Loucy (cell line): Measurements from ENCODE around the gene KIAA1549.

Experiments
- H2AFZ ChIP-seq: fragments of 200-600 bp; sonication (generic); 2 replicates; pipeline ENCODE4 v1.6.0; 2016; ENCODE audit warnings: antibody characterized with exemption, mild to moderate bottlenecking, low read length, moderate library complexity
- H3F3A ChIP-seq: fragments of 200-600 bp; 2 replicates; pipeline ENCODE4 v1.6.0; 2016; ENCODE audit warnings: antibody characterized with exemption, low read depth, mild to moderate bottlenecking
- H3K27me3 ChIP-seq: fragments of 200-600 bp; sonication (generic); 2 replicates; pipeline ENCODE4 v1.6.1; 2014; ENCODE audit warnings: low read length, mild to moderate bottlenecking; ENCODE audit not compliant: insufficient read depth, poor library complexity, severe bottlenecking
- H3K36me3 ChIP-seq: fragments of 200-600 bp; sonication (generic); 2 replicates; pipeline ENCODE4 v1.6.1; 2016; ENCODE audit warnings: low read length; ENCODE audit not compliant: insufficient read depth
- H3K4me1 ChIP-seq: fragments of 200-600 bp; sonication (generic); 2 replicates; pipeline ENCODE4 v1.5.1; 2014; ENCODE audit warnings: low read length, mild to moderate bottlenecking; ENCODE audit not compliant: insufficient read depth, poor library complexity, severe bottlenecking
- H3K4me2 ChIP-seq: fragments of 200-600 bp; sonication (generic); 2 replicates; pipeline ENCODE4 v1.6.0; 2014; ENCODE audit warnings: antibody characterized with exemption, low read length, low read depth, mild to moderate bottlenecking; ENCODE audit not compliant: poor library complexity, severe bottlenecking
- H3K4me3 ChIP-seq: fragments of 200-600 bp; sonication (generic); 2 replicates; pipeline ENCODE4 v1.5.1; 2014; ENCODE audit warnings: low read length, mild to moderate bottlenecking, mixed read lengths; ENCODE audit not compliant: poor library complexity, severe bottlenecking
- H3K79me2 ChIP-seq: fragments of 200-600 bp; sonication (generic); 2 replicates; pipeline ENCODE4 v1.6.1; 2014; ENCODE audit warnings: low read length; ENCODE audit not compliant: insufficient read depth
- H3K9ac ChIP-seq: fragments of 200-600 bp; sonication (generic); 2 replicates; pipeline ENCODE4 v1.6.0; 2014; ENCODE audit warnings: mild to moderate bottlenecking, low read depth, low read length, moderate library complexity; ENCODE audit not compliant: poor library complexity, severe bottlenecking
- H3K9me2 ChIP-seq: fragments of 200-600 bp; sonication (generic); replicated peaks from 2 replicates; pipeline ENCODE4 v1.6.1; 2016; ENCODE audit warnings: low read depth, low read length, mixed read lengths
- H3K9me3 ChIP-seq: fragments of 200-600 bp; sonication (generic); 2 replicates; pipeline ENCODE4 v1.6.1; 2014; ENCODE audit warnings: mild to moderate bottlenecking, antibody characterized with exemption, low read length, low read depth; ENCODE audit not compliant: insufficient read depth
- H4K20me1 ChIP-seq: fragments of 200-600 bp; sonication (generic); 2 replicates; pipeline ENCODE4 v1.6.0; 2014; ENCODE audit warnings: antibody characterized with exemption, low read length, mild to moderate bottlenecking; ENCODE audit not compliant: insufficient read depth, poor library complexity, severe bottlenecking
- CTCF ChIP-seq: fragments of 200-600 bp; sonication (generic); conservative IDR thresholded peaks from 2 replicates; pipeline ENCODE4 v1.5.1; 2014; ENCODE audit warnings: mild to moderate bottlenecking, antibody characterized with exemption, low read length
- EZH2phosphoT487 ChIP-seq: fragments of 200-600 bp; IDR thresholded peaks from 2 replicates; pipeline ENCODE4 v1.6.1; 2018; ENCODE audit warnings: antibody characterized with exemption, mild to moderate bottlenecking, moderate library complexity, borderline replicate concordance

Gene KIAA1549

GRCh38 chr7:138891446-138891810 lies 89.8 kb downstream of the KIAA1549 start:
- Histone ChIP-seq H3K9me3 (no peaks in the 10 kb centered on the region), H3K4me1 (no peaks in the 10 kb centered on the region), H3K9me2 (no peaks in the 10 kb centered on the region), H4K20me1 (no peaks in the 10 kb centered on the region), H3K4me2 (no peak overlapping the region), H3K36me3 (peaks cover 28% of the 10 kb centered on the region; the same call in 1 of the 2 replicates), H3F3A (no peaks in the 10 kb centered on the region), H3K4me3 (no peak overlapping the region), H3K9ac (no peak overlapping the region), H3K79me2 (no peaks in the 10 kb centered on the region), H2AFZ (no peak overlapping the region), H3K27me3 (no peaks in the 10 kb centered on the region)
- TF ChIP-seq EZH2phosphoT487 (no peak), CTCF (no peak)

DNA sequence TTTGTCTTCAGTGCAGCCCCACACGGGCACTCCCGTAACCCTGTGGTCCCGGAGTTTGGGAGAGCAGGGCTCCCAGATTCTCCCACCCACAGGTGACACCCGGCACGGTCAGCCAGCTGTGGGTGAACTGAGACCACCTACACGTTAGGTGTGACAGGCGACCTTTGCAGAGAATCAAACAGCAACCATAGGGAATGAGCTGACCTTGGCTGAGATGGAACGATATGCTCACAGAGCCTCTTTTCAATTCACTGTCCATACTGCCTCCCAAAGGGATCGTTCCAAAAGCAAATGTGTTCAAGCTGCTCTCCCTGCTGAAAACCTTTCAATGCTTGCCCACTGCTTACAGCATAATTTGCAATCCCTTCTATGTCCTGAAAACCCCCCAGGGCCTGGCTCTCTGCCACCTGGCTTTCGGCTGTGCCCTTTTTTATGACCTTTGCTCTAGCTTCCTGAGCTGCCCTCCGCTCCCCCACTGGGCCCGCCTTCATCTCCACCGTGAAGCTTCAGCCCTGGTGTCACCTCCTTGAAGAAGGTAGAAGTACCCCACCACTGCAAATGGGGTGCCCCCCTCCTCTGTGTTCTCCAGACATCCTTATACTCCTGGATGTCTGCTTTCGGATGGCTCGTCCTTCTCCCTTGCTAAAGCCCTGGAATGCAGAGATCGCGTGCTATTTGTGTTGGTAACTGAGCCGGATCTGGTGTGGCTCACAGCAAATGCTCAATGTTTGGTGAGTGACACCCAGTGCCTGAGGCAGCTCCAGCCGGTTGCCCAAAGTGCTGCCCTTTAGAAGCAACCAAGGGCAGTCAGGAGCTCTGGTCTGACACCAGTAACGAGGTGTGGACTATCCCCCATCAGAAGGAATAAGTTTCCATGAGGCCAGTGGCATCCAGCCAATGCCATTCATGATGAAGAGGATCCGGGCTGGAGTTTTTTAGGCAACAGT lies 90.4 kb downstream of the KIAA1549 start:
- no peaks in the 10 kb centered on the region for H3K27me3 ChIP-seq
- no peak overlapping the region for H2AFZ ChIP-seq
- no peaks in the 10 kb centered on the region for H4K20me1 ChIP-seq
- peaks cover 23% of the 10 kb centered on the region; the same call in 1 of the 2 replicates for H3K36me3 ChIP-seq
- no peak overlapping the region for H3K9ac ChIP-seq
- H3K9me3 ChIP-seq = no peaks in the 10 kb centered on the region
- no peak overlapping the region for H3K4me2 ChIP-seq
- H3K4me3 ChIP-seq = no peak overlapping the region
- H3F3A ChIP-seq = no peaks in the 10 kb centered on the region
- no peak for TF ChIP-seq CTCF
- no peak for TF ChIP-seq EZH2phosphoT487
- no peaks in the 10 kb centered on the region for H3K79me2 ChIP-seq
- no peaks in the 10 kb centered on the region for H3K9me2 ChIP-seq
- H3K4me1 ChIP-seq = no peaks in the 10 kb centered on the region

DNA sequence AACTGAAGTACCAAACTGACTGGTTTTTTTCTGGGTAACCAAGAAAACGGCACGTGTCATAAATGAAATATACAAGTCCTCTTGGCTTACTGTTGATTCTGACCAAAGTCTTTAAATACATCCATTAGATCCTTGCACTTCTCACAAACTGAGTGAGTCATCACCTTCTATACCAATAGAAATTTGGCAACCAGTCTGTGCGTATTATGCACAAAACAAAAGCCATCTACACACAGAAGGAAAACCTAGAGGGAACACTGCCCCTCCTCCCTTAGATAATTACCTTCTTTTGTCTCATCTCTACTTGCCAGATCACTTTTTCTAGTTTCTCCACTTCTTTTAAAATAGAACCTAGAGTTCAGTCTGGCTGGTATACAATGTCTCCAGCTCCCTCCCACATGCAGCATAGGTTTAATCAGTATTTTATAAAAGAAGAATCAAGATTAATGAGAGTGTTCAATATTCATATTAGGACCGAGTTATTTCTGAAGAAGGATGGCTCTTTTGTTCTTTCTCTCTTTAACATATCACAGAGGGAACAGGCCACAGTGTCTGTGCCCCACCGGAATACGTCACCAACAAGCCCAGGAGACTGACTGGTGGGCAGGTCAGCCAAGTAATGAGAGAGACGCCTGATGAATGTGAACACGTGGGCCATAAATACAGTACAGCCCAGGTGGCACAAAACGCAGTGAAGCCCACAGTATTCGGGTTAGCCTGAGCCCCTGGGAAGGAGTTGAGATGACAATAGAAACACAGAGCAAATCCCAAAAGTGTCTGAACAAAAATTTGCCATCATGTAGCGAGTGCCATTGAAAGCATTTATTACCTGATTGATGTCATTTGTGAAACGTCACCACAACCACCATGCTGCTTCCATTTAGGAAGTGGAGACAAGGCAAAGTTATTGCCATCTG lies 91.3 kb downstream of the KIAA1549 start:
- Histone ChIP-seq H3K36me3 (peaks cover 21% of the 10 kb centered on the region; the same call in 1 of the 2 replicates), H4K20me1 (no peaks in the 10 kb centered on the region), H3K4me2 (no peak overlapping the region), H2AFZ (no peak overlapping the region), H3F3A (no peaks in the 10 kb centered on the region), H3K27me3 (no peaks in the 10 kb centered on the region), H3K79me2 (no peaks in the 10 kb centered on the region), H3K9ac (no peak overlapping the region), H3K9me2 (no peaks in the 10 kb centered on the region), H3K4me1 (no peaks in the 10 kb centered on the region), H3K4me3 (no peak overlapping the region), H3K9me3 (no peaks in the 10 kb centered on the region)
- no peak for TF ChIP-seq CTCF
- TF ChIP-seq EZH2phosphoT487 = no peak
